Right lung (tissue), 10 donors: ENCODE results near the gene HCFC1R1. TPM values are rescaled to one million over a fixed set of nuclear protein-coding genes. Genes with fewer than 3 reads are reported as not detected.
A peak's percentile ranks its signal among the peaks of the same experiment; 100 is the strongest.
"Not testable (repeated sequence)": the region's sequence is repeated elsewhere in the genome, so short reads cannot be mapped to it uniquely, and the experiment has no call there.

Experiments used
- DNase-seq, 2 donors: peaks; one replicate each; pipeline ENCODE4 v3.0.0-alpha.2; 2013
- long read RNA-seq, 8 donors: transcript quantifications; one replicate each; lab custom pipeline, GENCODE V29; 2026
- polyA plus RNA-seq, 5 donors: library from polyadenylated mRNA; unstranded; fragments of 120-200 nt; gene quantifications; one replicate each; pipeline versions ENCODE4 v1.2.1 to v1.2.3, GENCODE V29; 2013; ENCODE audit warnings: inconsistent platforms in 1 of 5, low replicate concordance in 1 of 5; ENCODE audit not compliant: insufficient read length in 5 of 5, insufficient read depth in 1 of 5

HCFC1R1 gene
- 10 to 100 TPM; 26.6 to 45.7 (median 34.8) TPM for polyA plus RNA-seq
- long read RNA-seq, donor 1, transcript HCFC1R1-206 (3 exons, 618 nt): minor isoform, 10 of 71 reads
- long read RNA-seq, donor 1, transcript HCFC1R1-208 (2 exons, 1,365 nt): minor isoform, 5 of 71 reads
- long read RNA-seq, donor 1, transcript HCFC1R1-201 (4 exons, 965 nt): major isoform, 20 of 71 reads
- long read RNA-seq, donor 1, partial matches to known transcripts: 10 of 71 reads
- long read RNA-seq, donor 1, other reads (novel, unspliced or antisense): 23 of 71 reads
- long read RNA-seq, donor 2, transcript HCFC1R1-206 (3 exons, 618 nt): minor isoform, 6 of 16 reads
- long read RNA-seq, donor 2, transcript HCFC1R1-201 (4 exons, 965 nt): major isoform, 7 of 16 reads
- long read RNA-seq, donor 2, partial matches to known transcripts: 0 of 16 reads
- long read RNA-seq, donor 2, other reads (novel, unspliced or antisense): 0 of 16 reads
- long read RNA-seq, donor 3, transcript HCFC1R1-208 (2 exons, 1,365 nt): minor isoform, 5 of 43 reads
- long read RNA-seq, donor 3, transcript HCFC1R1-201 (4 exons, 965 nt): major isoform, 9 of 43 reads
- long read RNA-seq, donor 3, transcript HCFC1R1-206 (3 exons, 618 nt): minor isoform, 7 of 43 reads
- long read RNA-seq, donor 3, partial matches to known transcripts: 16 of 43 reads
- long read RNA-seq, donor 3, other reads (novel, unspliced or antisense): 0 of 43 reads
- long read RNA-seq, donor 4, transcript HCFC1R1-206 (3 exons, 618 nt): minor isoform, 6 of 19 reads
- long read RNA-seq, donor 4, transcript HCFC1R1-201 (4 exons, 965 nt): major isoform, 7 of 19 reads
- long read RNA-seq, donor 4, partial matches to known transcripts: 0 of 19 reads
- long read RNA-seq, donor 4, other reads (novel, unspliced or antisense): 0 of 19 reads
- long read RNA-seq, donor 5, transcript HCFC1R1-208 (2 exons, 1,365 nt): minor isoform, 7 of 44 reads
- long read RNA-seq, donor 5, transcript HCFC1R1-206 (3 exons, 618 nt): minor isoform, 6 of 44 reads
- long read RNA-seq, donor 5, transcript HCFC1R1-201 (4 exons, 965 nt): major isoform, 12 of 44 reads
- long read RNA-seq, donor 5, partial matches to known transcripts: 0 of 44 reads
- long read RNA-seq, donor 5, other reads (novel, unspliced or antisense): 15 of 44 reads
- long read RNA-seq, donor 6, transcript HCFC1R1-208 (2 exons, 1,365 nt): minor isoform, 7 of 53 reads
- long read RNA-seq, donor 6, transcript HCFC1R1-206 (3 exons, 618 nt): minor isoform, 16 of 53 reads
- long read RNA-seq, donor 6, transcript HCFC1R1-201 (4 exons, 965 nt): major isoform, 21 of 53 reads
- long read RNA-seq, donor 6, partial matches to known transcripts: 0 of 53 reads
- long read RNA-seq, donor 6, other reads (novel, unspliced or antisense): 0 of 53 reads
- long read RNA-seq, donor 7, transcript HCFC1R1-206 (3 exons, 618 nt): minor isoform, 5 of 16 reads
- long read RNA-seq, donor 7, transcript HCFC1R1-201 (4 exons, 965 nt): major isoform, 8 of 16 reads
- long read RNA-seq, donor 7, partial matches to known transcripts: 0 of 16 reads
- long read RNA-seq, donor 7, other reads (novel, unspliced or antisense): 0 of 16 reads
- long read RNA-seq, donor 8, transcript HCFC1R1-201 (4 exons, 965 nt): major isoform, 8 of 10 reads
- long read RNA-seq, donor 8, partial matches to known transcripts: 0 of 10 reads
- long read RNA-seq, donor 8, other reads (novel, unspliced or antisense): 0 of 10 reads

GRCh38 chr16:3023669-3024478 is at the start of gene HCFC1R1, which contains the start of gene THOC6:
Gene HCFC1R1 (minus strand): TSS chr16:3023942. CDS start chr16:3023941, 1 bp downstream.
Gene THOC6 (plus strand): TSS chr16:3024035. CDS start chr16:3024327, 292 bp downstream.
- peak; percentile 94 to 95 for DNase-seq

- DNase-seq: no peak
Measured at GRCh38 chr16:3073448-3073847, 49.7 kb upstream of the HCFC1R1 start.

GRCh38 chr16:3072576-3073263 is 49.0 kb upstream of the HCFC1R1 start:
- DNase-seq: not testable (repeated sequence)

- not testable (repeated sequence) for DNase-seq
Measured at GRCh38 chr16:3072148-3072547, 48.4 kb upstream of the HCFC1R1 start.

- no peak for DNase-seq
Measured at GRCh38 chr16:3071655-3072054, 47.9 kb upstream of the HCFC1R1 start.

- no peak for DNase-seq
Measured at GRCh38 chr16:3070608-3071111, 46.9 kb upstream of the HCFC1R1 start.

GRCh38 chr16:3069146-3069545 is 45.4 kb upstream of the HCFC1R1 start:
- DNase-seq: not testable (repeated sequence)

GRCh38 chr16:3068487-3068886 is 44.7 kb upstream of the HCFC1R1 start:
- no peak for DNase-seq

- DNase-seq: no peak
Measured at GRCh38 chr16:3066440-3066748, 42.7 kb upstream of the HCFC1R1 start.

- no peak for DNase-seq
Measured at GRCh38 chr16:3065742-3066439, 42.1 kb upstream of the HCFC1R1 start.

- no peak for DNase-seq
Measured at GRCh38 chr16:3065069-3065741, 41.5 kb upstream of the HCFC1R1 start, which contains the start of gene IL32. Gene IL32 (plus strand): TSS chr16:3065640. CDS start chr16:3065812, 172 bp downstream.

- no peak for DNase-seq
Measured at GRCh38 chr16:3063625-3064386, 40.1 kb upstream of the HCFC1R1 start.

- DNase-seq: no peak
Measured at GRCh38 chr16:3062553-3062952, 38.8 kb upstream of the HCFC1R1 start.

GRCh38 chr16:3060339-3061127 is 36.8 kb upstream of the HCFC1R1 start:
- no peak for DNase-seq

GRCh38 chr16:3059723-3060242 is 36.0 kb upstream of the HCFC1R1 start:
- DNase-seq: no peak
